Ramos (cell line): ENCODE measurements around the gene PARD3B.

ENCODE experiments used
- in situ Hi-C: fragments of 300-500 bp; cut with MboI; formaldehyde crosslinking; loops from one replicate; pipeline ENCODE4 v1.14.3; 2022; ENCODE audit warnings: low sequenced_read_pairs; ENCODE audit not compliant: unreplicated experiment

The PARD3B gene

DNA sequence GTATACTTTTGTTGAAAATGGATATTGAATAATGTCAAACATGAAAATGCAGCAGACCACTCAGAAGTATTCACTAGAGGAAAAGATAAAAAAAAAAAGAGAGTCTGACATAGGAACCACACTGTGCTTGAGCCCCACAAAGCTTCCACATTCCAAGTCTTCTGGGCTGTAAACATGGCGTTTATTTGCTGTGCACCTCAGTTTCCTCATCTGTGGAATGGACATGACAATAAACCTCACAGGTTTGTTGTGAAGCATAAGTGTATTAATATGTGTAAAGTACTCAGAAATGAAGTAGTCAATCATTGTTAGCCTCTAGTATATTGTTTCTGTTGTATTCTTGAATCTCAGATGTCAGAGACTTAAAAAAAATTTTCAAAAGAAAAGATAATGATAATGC, 611.2 kb downstream of the PARD3B start:
- in situ Hi-C loops, result no loop called here

DNA sequence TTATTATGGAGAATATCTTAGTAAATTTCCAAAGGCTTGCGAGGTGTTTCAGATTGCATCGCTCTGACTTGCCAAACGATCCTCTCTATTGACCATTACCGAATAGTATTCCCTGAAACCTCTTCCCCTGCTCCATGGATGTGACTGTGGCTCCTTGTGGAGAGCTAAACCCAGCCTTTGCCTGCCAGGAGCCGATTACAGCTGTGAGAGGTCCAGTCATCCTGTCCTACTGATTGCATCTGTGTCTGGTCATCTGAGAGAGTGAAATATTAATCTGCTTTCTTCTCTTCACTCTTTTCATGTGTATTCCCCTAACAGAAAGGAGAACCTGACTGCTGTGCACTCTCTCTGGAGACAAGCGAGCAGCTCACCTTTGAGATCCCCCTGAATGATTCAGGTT, 613.1 kb downstream of the PARD3B start:
- in situ Hi-C loops, result no loop called here

DNA sequence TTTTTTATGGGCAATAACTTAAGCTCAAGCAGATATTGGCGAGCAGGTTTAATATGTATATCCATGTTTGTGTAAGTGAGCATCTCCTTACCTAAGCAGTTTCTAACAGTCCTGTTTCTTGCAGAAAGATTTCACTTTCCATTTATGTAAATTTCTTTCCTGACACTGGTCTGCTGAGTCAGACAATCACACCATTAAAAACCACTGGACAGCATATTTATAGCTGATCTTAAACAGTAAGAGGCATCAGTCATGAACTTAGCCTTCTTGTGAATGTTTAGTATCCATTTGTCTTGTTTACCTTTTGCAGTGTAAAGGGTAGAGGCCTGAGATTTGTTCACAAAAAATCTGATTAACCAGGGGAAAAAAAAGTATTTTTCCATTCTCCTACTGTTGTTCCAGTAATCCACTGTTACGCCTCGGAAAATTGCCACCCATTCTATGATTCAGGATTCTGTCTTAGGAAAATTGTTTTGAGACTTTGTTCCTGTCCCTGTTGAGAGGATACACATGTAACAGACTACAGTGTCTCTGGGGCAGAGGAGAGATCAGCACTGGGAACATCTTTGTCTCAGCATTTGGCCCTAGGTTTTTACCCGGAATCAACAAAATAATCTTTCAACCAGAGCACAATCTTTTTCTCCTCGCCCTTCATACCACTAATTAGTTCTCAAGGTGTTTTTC, 616.0 kb downstream of the PARD3B start:
- in situ Hi-C loops, result no loop called here

DNA sequence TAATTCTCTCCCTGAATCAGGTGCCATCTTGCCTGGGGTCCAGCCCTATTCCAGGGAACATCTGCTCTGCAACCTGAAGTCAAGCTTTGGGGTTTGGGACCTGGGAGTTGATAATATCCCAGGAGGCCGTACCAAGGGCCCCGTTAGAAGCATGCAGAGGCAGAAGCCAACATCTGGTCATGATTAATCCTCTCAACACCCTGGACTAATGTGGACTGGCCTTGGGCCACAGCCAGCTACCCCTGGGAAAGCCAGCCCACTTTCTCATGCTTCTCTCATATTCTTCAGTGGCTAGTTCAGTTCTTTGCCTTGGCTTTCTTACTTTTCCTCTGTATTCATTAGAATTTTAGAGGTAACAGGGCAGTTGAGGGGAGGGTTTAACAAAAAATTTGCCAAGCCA, 621.5 kb downstream of the PARD3B start:
- in situ Hi-C loops, result no loop called here

DNA sequence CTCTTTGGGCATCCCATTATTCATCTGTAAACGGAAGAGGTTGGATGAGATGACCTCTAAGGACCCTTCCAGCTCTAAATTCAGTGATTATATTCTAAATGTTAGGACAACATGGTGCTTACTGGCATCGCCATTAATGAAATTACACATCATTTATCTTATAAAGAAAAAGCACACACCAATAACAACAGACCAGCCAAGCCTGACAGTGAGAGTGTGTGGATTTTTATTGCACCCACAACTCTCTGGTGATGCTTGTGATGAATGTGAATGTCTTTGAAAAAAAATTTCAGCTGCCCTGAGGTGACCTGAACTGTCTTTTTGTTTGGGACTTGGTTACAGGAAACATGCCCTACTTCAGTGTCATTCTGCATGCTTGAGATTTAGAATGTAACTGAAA, 623.7 kb downstream of the PARD3B start:
- in situ Hi-C loops, result no loop called here

DNA sequence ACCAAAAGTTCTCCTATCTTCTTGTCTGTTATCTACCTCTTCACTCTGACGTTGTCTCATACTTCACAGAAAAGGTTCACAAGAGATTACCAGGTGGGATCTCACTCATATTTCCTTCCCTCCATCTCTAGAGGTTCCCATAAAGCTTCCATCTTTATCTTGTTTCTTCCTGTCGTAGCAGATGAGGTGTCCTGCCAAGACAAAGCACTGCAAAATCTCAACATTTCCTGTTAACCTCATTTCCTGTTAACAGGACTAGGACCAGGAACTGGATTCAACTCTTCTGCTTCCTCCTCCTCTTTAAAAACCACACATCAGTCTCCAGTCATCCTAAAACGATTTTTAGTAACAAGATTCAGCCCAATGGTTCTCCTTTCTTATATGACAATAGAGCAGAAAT, 624.2 kb downstream of the PARD3B start:
- in situ Hi-C loops, result no loop called here

DNA sequence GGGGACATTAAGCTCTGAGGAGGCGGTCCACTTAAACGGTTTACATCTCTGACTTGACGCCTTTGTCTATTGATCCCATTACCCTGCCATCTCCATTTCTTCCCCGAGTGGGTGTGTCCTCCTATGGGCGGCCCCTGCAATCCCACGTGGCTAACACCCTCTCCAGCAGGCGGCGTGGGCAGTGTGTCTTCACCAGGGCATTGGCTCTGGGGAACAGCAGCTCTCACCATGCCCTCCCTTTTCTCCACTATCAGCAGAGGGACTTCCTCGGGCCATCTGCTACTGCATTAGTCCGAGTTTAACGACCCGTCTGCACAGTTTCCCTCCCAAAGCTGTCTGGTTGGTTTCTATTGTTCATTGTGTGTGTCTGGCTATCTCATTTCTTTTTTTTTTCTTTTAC, 625.1 kb downstream of the PARD3B start:
- in situ Hi-C loops, result no loop called here

DNA sequence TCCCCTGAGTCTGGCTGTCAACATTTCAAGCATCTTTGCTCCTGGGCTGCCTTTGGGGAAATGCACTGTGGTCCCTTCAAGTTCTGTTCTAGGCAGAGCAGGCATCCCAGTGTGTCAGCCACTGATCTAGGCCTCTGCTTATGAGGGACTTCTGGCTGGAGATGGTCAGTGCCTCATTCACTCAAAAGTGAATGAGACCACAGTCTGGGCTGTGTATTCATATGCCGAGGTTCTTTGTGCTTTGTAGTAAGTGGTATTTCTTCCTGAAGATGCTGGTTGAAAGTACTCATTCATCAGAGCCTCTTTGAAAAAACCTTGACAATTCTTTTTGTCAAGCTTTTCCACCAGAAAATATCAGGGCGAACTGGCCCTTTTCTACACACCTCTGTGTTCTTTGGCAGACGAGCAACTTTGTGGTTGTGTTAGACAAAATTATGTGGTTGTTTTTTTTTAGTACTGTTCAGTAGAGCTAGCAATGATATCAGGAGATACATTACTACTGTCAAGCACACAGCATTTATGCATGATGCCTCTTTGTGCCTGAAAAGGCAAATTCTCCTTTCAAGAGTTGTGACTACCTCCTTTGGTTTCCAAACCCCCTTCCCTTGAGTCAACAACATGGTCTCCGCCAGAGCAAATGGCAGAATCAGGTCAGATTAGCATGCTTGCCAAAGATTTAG, 626.1 kb downstream of the PARD3B start:
- in situ Hi-C loops, result no loop called here

DNA sequence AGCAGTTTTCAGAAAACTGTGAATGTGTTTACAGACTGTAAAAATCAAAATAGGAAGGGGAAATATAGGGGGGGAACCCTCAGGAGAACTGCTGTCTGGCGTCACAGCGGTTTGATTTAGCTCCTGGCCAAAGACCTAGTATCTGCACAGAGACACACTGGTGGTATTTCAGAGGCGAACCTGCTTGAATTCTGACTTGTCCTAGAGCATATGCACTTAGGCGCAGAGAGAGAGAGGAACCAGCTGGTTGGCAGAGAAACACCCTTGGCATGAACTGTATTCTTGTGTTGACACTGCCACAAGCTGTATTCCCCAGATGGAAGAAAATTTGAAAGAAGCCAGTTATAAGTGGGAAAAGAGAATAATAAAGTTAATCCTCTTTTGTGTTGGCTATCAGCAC, 630.6 kb downstream of the PARD3B start:
- in situ Hi-C loops, result no loop called here

DNA sequence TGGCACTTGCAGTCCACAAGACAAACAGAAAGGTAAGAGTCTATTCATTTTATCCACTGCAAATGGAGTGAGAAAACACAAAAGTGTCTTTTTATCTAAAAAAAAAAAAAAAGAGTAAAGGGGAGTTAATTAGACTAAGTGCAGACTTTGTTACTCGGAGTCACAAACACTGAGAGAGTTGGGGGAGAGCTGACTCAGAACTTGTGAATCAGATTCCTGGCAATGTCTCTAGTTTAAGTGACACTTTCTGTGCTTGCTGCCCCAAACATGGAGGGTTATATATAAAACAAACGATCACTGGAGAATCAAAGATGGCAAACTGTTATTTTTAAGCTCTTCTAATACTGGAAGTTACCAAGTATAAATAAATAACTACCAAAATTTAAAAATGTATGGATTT, 631.3 kb downstream of the PARD3B start:
- in situ Hi-C loops, result no loop called here

DNA sequence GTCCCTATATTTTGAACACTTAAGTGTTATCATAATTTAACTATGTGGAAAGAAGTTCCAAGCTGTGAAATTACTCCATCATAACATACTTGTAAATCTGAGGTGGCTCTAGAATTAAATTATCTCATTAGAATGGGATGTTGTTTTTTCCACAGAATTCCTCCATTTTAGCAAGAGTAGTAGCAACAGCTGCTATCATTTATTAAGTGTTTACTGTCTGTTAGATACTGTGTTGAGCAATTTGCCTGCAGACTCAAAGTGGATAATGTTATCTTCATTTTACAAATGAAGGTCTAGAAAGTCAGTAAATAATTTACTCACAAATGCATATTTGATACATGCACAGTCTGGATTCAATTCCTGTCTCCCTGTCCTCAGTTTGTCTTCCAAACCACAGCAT, 632.3 kb downstream of the PARD3B start:
- in situ Hi-C loops, result no loop called here

DNA sequence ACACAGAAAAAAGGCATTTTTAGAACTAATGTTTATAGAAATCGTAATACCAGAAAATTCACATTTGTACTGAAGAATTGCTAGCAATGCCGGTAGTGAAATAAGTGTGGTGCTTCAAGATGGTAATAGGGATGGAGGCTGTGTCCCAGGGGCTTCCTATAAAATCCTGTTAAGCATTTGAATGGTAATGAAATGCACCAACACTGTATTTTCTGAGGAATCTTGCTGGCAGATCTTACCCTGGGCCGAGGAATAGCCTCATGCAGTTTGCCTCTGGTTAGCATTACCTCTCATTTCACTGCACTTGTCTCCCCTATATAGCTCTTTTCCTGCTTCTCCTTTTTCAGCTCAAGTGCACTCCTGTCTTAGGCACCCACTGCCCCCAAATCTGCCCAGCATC, 635.5 kb downstream of the PARD3B start:
- in situ Hi-C loops, result no loop called here

DNA sequence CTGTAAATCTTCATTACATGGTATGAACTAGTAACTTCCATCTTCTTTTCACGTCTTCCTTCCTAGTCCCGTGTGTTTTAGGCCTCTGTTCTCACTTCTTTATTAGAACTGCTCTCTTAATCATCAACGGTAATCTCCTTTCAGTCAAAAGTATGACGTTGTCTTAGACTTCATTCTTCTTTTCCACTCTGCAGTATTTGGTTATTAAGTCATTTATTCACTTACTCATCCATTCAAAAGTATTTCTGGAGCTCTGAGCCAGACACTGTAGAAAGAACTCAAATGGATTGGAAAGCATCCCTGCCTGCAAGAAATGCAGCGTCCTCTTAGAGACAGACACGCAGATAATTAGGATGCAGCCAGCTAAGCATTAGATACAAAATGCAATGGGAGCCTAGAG, 642.5 kb downstream of the PARD3B start:
- in situ Hi-C loops, result no loop called here

DNA sequence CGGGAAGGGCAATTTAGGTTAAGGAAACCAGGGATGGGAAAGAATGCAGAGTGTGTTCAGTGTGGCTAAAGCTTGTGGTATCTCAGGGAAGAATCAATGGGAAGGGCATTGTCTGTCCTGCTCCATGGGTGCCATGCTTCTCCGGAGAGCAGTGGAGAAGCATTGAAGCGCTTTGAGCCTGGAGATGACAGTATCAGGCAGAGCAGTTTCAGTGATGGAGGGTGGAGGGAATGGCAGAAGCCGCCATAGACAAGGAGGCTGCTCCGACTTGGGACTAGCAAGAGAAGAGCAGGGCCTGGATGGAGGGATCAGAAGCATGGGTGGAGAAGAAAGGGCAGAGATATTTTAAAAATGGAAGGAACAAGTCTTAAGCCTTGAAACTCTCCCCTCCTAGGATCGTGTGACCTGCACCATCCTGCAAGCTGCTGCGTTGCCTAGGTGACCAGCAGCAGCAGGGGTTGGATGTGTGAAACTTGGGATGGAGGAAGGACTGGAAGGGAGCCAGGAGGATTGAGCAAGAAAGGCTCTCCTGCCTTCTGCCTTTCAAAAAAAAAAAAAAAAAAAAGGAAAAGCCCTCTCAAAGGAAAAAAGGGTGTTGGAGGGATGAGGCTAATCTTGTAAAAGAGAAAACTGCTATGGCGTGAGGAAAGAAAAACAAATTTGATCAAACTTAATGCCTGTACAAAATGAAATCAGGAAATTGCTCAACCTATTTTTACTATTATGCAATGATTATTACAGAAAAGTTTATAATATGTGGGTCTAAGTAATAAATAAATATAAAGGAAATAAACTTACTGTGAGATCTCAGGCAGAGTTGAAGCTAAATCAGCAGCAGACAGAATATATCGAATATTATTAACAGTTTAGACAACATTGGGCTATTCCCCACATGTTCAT, 643.2 kb downstream of the PARD3B start:
- in situ Hi-C loops, result no loop called here

DNA sequence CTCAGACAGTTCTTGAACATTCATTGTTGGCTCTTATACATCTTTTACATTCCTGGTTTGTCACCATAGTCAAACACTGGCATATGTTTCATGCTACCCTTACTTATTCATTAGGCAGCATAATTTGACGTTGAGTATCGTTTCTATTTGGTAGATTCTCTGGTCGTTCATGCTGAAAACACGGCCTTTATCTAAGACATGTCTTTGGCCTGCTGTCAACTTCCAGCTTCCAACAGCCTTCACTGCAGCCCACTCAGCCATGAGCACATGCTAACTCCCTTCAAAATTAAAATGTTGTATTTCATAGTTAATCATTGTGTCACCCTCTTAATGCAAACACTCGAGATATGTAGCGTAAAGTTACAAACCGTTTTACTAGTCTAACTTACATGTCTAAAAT, 644.0 kb downstream of the PARD3B start:
- in situ Hi-C loops, result no loop called here

DNA sequence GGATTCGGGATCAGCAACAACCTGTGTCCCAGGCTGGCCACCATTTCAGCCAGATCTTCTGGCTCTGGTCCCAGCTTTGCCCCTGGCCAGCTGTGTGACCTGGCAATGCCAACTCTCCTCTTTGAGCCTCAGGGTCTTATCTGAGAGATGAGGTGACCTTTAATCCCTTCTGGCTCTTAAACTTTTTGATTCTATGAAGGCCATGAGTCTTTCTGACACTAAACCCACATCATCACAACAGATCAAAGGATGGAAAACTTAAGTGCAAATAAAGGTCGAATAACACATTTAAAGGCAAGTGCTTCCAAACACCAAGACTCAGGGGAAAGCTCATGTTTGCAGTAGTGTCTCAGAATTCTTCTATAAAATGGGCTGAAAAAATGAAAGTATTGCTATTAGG, 645.3 kb downstream of the PARD3B start:
- in situ Hi-C loops, result no loop called here

DNA sequence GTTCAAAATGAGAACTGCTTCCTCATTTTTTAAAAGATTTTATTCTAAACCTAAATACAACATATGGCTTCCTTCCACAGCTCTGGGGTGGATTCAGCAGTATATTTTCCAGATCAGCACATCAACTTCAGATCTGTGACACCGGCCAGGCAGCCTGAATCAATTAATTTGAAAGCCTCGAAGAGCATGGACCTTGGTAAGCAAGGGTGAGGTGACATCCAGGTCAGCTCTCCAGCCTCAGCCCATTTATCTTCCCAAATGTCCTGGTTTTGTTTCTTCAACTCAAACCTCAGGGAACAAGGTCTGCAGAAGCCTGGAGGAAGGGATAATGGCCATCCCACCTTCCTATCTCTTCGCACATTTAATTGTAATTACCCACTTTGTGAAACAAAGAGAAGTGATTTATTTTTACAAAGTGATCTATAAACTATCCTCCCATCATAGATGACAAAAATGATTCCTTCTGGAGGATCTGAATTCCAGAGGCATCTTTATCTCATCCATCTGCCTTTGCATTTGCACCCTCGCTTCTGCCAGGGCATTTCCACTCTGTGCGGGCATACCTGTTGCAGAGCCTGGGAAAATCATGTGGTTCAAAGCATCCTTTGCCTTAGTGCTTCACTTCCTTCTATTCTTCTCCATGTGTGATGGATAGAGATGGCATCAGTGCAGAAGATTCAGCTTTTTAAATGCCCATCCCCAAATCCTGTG, 648.0 kb downstream of the PARD3B start:
- in situ Hi-C loops, result no loop called here

DNA sequence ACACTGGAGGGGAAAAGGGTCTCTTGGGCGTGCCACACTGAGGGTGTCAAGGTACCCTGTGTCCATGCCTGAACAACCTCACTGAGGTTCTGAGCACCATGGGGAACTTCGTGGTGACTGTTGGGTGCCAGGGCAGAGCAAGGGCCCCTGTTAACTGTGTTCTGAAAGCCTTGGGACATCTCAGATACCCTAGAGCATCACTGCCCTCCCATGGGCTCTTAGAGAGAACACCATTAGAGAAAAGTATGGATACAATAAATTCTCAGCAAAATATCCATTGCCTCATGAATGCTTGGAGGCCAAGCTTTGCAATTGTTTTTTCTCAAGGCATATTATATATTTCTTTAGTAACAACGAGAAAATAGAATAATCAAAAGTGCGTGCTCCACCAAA, 648.6 kb downstream of the PARD3B start:
- in situ Hi-C loops, result no loop called here

DNA sequence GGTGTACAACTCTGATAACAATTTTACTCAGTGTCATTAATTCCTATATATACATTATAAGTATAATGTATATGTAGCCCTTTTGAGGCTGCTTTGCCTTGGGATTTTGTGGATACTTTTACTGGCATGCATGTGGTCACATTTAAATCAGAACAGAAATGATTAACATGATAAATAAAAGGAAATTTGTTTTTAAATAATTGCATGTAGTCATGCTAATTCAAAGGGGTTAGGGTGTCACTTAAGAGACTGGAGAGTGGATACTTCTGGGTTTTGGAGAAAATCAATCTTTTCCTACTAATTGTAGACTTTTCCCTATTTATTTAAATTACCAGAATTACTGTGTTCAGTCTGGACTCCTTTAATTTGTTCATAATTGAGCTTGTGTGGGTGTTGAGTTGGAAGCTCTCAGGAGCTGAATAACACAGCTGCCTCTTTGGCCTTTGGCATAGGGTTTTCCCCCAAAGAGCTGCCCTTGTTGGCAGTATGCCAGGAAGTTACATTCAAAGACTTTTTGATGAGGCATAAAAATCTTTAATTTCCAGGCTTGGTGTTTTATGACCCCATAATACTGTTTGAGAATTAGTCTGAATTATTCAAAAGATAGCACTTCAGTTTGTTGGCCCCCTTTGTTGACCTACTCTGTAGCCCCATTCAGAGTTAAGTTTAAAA, 652.3 kb downstream of the PARD3B start:
- in situ Hi-C loops, result no loop called here

DNA sequence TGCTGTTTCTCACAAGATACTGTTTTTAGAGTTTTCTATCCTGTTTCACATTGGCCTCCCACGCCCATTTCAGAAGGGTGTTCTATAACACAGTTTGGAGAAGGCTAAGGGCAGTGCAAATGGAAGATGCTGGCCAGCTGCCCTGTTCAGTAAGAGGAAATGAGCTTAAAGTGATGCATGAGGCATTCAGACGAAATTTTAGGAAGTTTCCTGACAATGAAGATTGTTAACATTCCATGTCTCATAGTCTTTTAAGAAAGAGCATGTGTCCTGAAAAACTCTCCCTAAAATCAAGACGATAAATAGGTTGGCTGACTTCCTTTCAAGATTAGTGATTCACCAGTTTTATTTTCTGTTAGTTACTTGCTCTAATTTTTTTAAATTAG, 652.9 kb downstream of the PARD3B start:
- in situ Hi-C loops, result no loop called here
